ENCODE data around the gene NCOA7. TPM values are rescaled to one million over a fixed set of nuclear protein-coding genes. Genes with fewer than 3 reads are reported as not detected.

Gene NCOA7
- total RNA-seq, 4 donors from 2014 or later = 18.1 to 31.4 (median 26.7) TPM

DNA sequence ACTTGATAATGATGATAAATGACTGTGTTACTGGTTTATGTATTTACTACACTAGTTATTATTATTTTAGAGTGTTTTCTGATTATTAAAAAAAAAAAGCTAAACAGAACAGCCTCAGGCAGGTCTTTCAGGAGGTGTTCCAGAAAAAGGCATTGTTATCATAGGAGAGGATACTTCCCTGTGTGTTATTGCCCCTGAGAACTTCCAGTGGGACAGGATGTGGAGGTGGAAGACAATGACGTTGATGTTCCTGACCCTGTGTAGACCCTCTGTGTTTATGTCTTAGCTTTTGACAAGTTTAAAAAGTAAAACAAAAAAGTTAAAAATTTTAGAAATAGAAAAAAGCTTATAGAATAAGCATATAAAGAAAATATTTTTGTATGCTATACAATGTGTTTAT is 49.1 kb downstream of the NCOA7 start:
- ATAC-seq = no peak
- 43 to 62% methylated on average over 1 of the region's 1 CpG for WGBS, 2 donors (ENCODE audit: low coverage in 1 of 2)
- no peak overlapping the region for H3K27ac ChIP-seq

GRCh38 chr6:125841356-125842090 is 50.8 kb downstream of the NCOA7 start:
- WGBS, 2 donors (ENCODE audit: low coverage in 1 of 2) = 86 to 89% methylated on average over 5 of the region's 5 CpGs
- no peaks in the 10 kb centered on the region for H3K36me3 ChIP-seq
- ATAC-seq = no peak
- peaks cover 0 to 25% (median 0%) of the 10 kb centered on the region in 3 donors for H3K4me1 ChIP-seq
- TF ChIP-seq POLR2A (IDR thresholded peaks at IDR 0.05) = no peak
- no peak for TF ChIP-seq CTCF (IDR thresholded peaks at IDR 0.05)
- TF ChIP-seq EP300 (IDR thresholded peaks at IDR 0.05) = no peak
- no peak for TF ChIP-seq POLR2AphosphoS5 (IDR thresholded peaks at IDR 0.05)
- no peak overlapping the region for H3K4me3 ChIP-seq
- no peak overlapping the region for H3K27ac ChIP-seq
- no peaks in the 10 kb centered on the region for H3K27me3 ChIP-seq
- H3K9me3 ChIP-seq = no peaks in the 10 kb centered on the region

More for the DNA sequence above, 49.1 kb downstream of the NCOA7 start:
- TF ChIP-seq CTCF (IDR thresholded peaks at IDR 0.05) = no peak
- TF ChIP-seq POLR2AphosphoS5 (IDR thresholded peaks at IDR 0.05) = no peak
- TF ChIP-seq EP300 (IDR thresholded peaks at IDR 0.05) = no peak
- no peak for TF ChIP-seq POLR2A (IDR thresholded peaks at IDR 0.05)
- peaks cover 0 to 22% (median 0%) of the 10 kb centered on the region in 3 donors for H3K4me1 ChIP-seq
- no peaks in the 10 kb centered on the region for H3K27me3 ChIP-seq
- no peaks in the 10 kb centered on the region for H3K36me3 ChIP-seq
- H3K4me3 ChIP-seq = no peak overlapping the region
- H3K9me3 ChIP-seq = no peaks in the 10 kb centered on the region

- H3K4me1 ChIP-seq = peaks cover 0 to 27% (median 0%) of the 10 kb centered on the region in 3 donors
- 86 to 90% methylated on average over 5 of the region's 5 CpGs for WGBS, 2 donors (ENCODE audit: low coverage in 1 of 2)
- H3K36me3 ChIP-seq = no peaks in the 10 kb centered on the region
- no peak overlapping the region for H3K4me3 ChIP-seq
- H3K9me3 ChIP-seq = no peaks in the 10 kb centered on the region
- no peak for ATAC-seq
- TF ChIP-seq POLR2A (IDR thresholded peaks at IDR 0.05) (no peak), CTCF (IDR thresholded peaks at IDR 0.05) (no peak), POLR2AphosphoS5 (IDR thresholded peaks at IDR 0.05) (no peak), EP300 (IDR thresholded peaks at IDR 0.05) (no peak)
- no peaks in the 10 kb centered on the region for H3K27me3 ChIP-seq
- no peak overlapping the region for H3K27ac ChIP-seq
These were observed 51.4 kb downstream of the NCOA7 start for GRCh38 chr6:125842091-125842626.

DNA sequence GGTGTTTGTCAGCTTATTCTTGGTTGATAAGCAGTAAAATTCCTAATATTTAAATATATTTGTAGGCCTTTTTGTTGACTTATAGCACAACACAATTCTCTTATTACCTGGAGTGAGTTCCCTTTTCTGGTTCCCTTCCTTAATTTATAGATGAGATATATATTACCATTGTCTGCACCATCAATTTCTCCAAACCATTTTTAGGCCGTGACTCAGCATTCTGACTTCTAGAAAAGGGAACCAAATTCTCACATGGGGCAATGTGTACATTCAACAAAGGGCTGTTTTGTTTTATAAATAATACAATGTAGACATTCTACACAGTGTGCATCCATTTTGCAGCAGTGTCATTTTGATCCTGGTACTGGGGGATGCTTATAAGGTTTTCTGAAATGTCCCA is 52.8 kb downstream of the NCOA7 start:
- TF ChIP-seq POLR2AphosphoS5 (IDR thresholded peaks at IDR 0.05) = no peak
- no peak for TF ChIP-seq EP300 (IDR thresholded peaks at IDR 0.05)
- no peak for TF ChIP-seq CTCF (IDR thresholded peaks at IDR 0.05)
- TF ChIP-seq POLR2A (IDR thresholded peaks at IDR 0.05) = no peak
- Histone ChIP-seq H3K27me3 (no peaks in the 10 kb centered on the region), H3K27ac (peak overlapping the region in 1 of 4 donors; percentile 27), H3K4me1 (peaks cover 0 to 27% (median 0%) of the 10 kb centered on the region in 3 donors), H3K36me3 (no peaks in the 10 kb centered on the region), H3K4me3 (no peak overlapping the region), H3K9me3 (no peaks in the 10 kb centered on the region)
- ATAC-seq = no peak
- 91% methylated on average over 1 of the region's 1 CpG; no CpG with 5 or more reads in 1 of the 2 donors for WGBS, 2 donors (ENCODE audit: low coverage in 1 of 2)

- Histone ChIP-seq H3K27me3 (no peaks in the 10 kb centered on the region), H3K27ac (peak overlapping the region in 3 of 4 donors; percentile 4 to 25 (median 9)), H3K4me3 (no peak overlapping the region), H3K9me3 (no peaks in the 10 kb centered on the region), H3K36me3 (no peaks in the 10 kb centered on the region), H3K4me1 (peaks cover 0 to 27% (median 0%) of the 10 kb centered on the region in 3 donors)
- 25 to 60% methylated on average over 5 of the region's 5 CpGs for WGBS, 2 donors (ENCODE audit: low coverage in 1 of 2)
- no peak for TF ChIP-seq POLR2A (IDR thresholded peaks at IDR 0.05)
- no peak for TF ChIP-seq POLR2AphosphoS5 (IDR thresholded peaks at IDR 0.05)
- no peak for TF ChIP-seq CTCF (IDR thresholded peaks at IDR 0.05)
- TF ChIP-seq EP300 (IDR thresholded peaks at IDR 0.05) = no peak
- no peak for ATAC-seq
These were observed 54.2 kb downstream of the NCOA7 start for GRCh38 chr6:125844989-125845388.
